B cell (primary cell): Measurements from ENCODE around the gene ABCB4.

Experiments used
- CTCF ChIP-seq: fragments of 200-600 bp; IDR thresholded peaks from one replicate; pipeline ENCODE4 v1.8.0; 2022; ENCODE audit warnings: antibody characterized with exemption, mild to moderate bottlenecking
- EZH2 ChIP-seq: IDR thresholded peaks from 2 replicates; pipeline ENCODE4 v1.6.1; 2012; ENCODE audit warnings: borderline replicate concordance, low read depth, mild to moderate bottlenecking, moderate library complexity, low read length; ENCODE audit not compliant: insufficient read depth, poor library complexity, severe bottlenecking

GRCh38 chr7:87395442-87396020 is 79.9 kb downstream of the ABCB4 start:
- TF ChIP-seq CTCF = no peak
- TF ChIP-seq EZH2 = no peak
